Activated CD8-positive, alpha-beta memory T cell treated with anti-CD3 and anti-CD28 coated beads, Interleukin-2, amount 50 U/mL, for 1 hour (primary cell): ENCODE measurements around the gene RAB40A.
A peak's percentile ranks its signal among the peaks of the same experiment; 100 is the strongest.
"Not testable (repeated sequence)": the region's sequence is repeated elsewhere in the genome, so short reads cannot be mapped to it uniquely, and the experiment has no call there.

ENCODE experiments used
- DNase-seq: peaks from one replicate; pipeline ENCODE4 v3.0.0-alpha.2; 2020; ENCODE audit errors: extremely low read depth

RAB40A gene

DNA sequence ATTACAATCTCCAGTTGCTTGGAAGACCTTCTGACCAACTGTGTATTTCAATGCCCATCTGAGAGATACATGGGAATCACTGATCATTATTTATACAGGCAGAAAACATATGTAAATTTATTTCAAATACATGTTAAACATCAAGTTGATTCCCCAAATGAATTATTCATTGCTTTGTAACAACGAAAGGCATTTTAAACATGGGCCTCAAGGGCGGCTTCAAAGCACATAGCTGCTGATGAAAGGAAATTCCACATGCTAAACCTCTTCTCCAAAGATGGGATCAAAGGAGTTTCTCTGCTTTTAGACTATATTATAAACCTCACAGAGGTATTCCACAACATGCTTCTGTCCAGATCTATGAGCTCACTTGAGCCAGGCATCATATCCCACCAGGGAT is 4.3 kb upstream of the RAB40A start:
- DNase-seq, result no peak

DNA sequence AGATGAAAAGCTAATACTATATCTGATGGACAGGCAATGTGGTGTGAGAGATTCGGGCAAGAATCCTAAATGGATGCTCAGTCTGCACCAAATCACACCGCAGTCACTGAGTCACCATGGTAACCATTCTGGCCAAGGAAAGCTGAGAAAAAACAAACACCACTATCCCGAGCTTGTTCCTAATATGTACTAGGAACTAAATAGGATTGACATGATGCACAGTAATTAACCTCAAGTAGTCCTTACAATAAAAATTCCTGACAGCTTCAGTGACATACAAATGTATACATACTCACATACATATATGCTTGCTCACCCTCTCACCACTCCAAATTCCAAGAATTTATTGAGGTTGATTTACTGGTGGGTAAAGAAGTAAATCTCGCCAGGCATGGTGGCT is 1.1 kb upstream of the RAB40A start:
- no peak for DNase-seq

DNA sequence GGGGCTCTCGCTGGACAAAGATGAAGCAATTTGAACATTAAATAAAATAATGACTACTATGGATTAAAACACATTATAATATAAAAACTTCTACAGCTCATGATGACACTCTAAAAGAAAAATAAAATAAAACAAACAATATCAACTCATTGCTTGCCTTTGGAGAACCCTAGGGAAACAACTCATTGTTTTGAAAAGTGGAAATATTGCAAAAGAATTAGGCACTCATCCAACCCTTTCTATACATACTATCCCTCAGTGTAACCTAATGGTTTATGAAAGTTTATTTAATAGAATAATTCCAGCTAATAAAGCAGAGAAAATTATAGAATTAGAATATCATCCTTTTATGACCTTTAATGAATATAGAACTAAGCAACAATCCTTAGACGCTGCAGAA is 718 bp downstream of the RAB40A start:
- no peak for DNase-seq

DNA sequence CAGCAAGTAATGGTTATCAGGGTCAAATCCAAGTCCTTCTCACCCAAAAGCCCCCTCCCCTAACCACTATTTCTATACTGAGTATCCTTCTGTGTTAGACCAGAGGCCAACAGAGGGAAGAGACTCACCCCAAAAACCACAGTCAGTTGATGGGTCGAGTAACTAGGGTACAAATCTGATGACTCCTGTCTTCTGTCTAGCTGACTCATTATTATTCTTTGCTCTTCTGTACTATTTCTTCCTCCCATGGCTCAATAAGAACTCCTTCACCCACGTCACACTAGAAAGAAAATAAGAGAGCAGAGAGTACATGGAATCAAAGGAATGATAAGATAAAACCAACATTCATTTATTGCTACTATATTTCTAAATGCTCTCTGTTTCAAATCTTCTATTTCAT is 2.0 kb downstream of the RAB40A start:
- no peak for DNase-seq

DNA sequence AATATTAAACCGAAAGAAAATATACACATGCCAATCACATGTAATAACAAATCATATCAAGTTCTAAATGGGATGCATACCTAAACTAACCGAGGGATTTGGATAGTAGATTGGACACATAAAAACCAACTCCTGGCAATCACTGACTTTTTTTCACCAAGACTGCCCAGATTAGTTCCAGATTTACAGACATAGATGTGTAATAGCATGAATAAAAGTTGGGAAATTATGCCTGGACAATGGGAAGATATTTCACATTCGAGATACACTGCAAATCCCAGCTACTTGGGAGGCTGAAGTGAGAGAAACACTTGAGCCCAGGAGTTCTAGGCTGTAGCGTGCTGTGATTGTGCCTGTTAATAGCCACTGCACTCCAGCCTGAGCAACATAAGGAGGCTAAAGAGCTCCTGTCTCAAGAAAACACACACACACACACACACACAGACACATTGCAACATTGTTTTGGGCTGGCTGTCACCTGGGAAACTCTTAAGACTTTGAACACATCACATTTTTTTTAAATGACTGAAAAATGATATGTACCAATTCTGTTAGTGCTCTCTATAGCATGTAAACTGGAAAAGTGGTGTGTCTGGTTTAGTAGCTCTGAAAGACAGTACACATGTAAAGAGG is 5.7 kb downstream of the RAB40A start:
- DNase-seq, result no peak

DNA sequence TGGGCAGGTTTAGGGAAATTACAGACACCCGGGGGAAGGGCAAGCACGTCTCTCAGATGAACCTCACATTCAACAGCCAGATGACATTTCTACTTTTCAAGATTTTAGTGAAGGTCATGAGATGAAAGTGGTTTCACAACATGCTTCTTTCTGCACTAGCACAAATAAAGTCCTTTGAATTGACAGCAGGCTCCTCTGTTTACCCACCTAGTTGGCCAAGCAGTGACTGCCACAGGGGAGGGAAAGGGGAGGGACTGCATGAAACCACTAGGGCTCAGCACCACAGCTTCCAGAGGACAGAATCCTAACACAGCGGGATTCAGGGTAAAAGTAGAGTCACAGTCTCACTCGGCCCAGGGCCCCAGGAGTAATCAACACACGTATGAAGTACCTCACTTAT is 6.2 kb downstream of the RAB40A start:
- no peak for DNase-seq

DNA sequence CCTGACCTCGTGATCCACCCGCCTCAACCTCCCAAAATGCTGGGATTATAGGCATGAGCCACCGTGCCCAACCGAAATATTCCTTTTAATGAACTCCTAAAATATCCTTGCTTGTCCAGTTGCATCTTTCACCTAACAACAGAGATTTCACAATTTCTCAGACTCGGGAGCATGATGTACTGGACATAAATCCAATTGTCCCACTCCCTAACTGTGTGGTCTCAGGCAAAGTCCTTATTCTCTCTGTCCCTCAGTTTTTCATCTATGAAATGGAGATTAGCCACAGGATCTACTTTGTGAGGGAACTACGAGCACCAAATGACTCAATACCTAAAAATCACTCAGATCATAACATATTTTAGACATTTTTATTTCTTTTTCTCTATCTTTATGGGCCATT is 9.3 kb downstream of the RAB40A start:
- DNase-seq, result no peak

DNA sequence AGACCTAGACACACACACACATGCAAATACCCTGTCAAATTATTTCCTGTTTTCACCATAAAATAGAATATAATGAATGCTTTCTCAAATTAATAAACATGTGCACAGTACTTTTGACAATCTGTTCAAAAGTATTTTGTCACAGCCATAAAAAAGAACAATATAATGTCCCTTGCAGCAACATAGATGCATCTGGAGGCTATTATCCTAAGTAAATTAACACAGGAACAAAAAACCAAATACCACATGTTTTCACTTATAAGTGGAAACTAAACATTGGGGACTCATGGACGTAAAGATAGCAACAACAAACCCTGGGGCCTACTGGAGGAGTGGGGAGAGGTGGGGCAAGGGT is 15.5 kb downstream of the RAB40A start:
- no peak for DNase-seq

DNA sequence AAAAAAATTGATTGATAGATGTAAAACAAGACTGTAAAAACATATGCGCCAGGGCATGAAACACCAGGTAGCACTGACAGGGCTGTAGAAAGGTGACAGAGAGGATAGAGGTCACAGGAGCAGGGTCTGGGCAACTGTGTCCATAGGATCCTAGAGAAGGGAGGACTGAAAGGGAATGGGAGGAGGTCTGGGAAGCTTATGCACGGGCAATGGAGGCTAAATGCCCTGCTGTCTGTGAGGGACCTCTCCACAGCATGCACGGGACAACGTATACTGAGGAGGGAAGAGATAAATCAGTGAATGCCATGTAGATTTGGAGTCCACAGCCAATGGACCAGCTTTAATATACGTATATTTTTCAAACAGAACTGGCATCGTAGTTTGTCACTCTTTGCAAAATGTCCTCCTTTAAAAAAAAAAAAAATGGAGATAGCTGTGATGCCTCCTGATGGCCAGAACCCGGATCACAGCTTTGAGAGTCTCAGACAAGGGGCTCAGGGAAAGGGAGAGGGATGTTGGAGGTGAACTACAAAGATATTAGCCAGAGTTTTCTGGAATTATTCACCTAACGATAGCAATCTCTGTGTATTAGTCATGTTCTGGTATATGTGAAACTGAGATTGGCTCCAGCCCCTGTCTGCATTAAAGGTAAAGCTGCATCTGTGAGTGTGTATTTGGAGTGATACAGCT is 16.0 kb downstream of the RAB40A start:
- DNase-seq, result no peak

DNA sequence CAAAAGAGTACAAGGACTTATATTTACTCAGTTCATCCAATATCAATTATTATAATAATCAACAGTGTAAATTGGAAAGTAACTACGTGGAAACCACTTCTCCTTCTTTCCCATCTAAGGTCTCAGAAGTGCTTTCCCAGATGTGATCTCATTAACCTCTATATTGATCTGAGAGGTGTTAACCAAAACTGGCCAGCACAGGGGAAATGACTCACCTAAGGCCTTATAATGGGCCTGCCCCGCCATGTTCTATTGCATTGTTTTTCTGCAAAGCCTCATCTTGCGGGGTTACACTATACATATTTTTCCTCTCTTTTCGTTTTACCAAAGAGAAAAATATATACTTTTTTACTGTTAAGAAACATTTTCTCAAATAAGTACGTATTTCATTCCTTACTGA is 20.5 kb downstream of the RAB40A start:
- no peak for DNase-seq

DNA sequence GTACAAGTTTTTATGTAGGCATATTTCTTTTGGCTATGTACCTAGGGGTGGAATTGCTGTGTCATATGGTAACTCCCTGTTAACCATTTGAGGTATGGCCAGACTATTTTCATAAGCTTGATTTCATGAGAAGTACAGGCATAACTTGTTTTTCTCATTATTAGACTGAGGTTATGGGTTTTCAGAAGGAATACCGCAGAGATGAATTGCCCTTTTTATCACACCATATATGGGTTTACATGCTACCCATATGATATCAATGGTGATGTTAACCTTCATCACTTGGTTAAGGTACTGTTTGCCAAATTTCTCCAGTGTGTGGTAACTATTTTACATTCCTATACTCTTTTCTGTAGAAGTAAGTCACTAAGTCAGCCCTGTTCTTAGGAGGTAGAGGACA is 23.5 kb downstream of the RAB40A start:
- DNase-seq, result no peak

DNA sequence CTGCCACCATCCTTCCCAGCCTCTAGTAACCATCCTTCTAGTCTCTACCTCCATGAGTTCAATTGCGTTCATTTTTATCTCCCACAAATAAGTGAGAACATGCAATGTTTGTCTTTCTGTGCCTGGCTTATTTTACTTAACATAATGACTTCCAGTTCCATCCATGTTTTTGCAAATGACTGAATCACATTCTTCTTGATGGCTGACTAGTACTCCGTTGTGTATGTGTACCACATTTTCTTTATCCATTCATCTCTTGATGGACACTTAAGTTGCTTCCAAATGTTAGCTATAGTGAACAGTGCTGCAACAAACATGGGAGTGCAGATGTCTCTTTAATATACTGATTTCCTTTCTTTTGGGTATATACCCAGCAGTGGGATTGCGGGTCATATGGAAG is 25.7 kb downstream of the RAB40A start:
- DNase-seq, result not testable (repeated sequence)

DNA sequence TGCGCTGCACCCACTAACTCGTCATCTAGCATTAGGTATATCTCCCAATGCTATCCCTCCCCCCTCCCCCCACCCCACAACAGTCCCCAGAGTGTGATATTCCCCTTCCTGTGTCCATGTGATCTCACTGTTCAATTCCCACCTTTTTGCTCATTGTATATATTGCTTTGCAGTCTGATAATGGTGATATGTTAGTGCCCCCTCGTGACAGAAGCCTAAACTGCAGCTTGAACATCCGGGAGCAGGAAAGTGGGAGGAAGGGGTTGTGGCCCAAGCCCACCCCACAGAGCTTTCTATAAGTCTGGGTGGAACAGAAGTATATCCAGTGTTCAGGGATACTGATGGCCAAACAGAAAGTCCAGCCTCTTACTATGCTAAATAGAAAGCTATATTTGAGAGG is 29.6 kb downstream of the RAB40A start:
- DNase-seq, result not testable (repeated sequence)

DNA sequence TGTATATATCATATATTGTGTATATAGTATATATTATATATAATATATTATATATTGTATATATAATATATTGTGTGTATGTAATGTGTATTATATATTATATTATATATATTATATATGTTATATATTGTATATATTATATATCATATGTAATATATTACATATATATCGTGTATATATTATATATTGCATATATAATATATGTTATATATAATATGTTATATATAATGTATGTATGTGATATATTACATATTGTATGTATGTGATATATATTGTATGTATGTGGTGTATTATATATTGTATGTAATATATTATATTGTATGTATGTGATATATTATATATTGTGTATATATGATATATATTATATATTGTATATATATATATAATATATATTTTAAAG is 30.5 kb downstream of the RAB40A start:
- no peak for DNase-seq

DNA sequence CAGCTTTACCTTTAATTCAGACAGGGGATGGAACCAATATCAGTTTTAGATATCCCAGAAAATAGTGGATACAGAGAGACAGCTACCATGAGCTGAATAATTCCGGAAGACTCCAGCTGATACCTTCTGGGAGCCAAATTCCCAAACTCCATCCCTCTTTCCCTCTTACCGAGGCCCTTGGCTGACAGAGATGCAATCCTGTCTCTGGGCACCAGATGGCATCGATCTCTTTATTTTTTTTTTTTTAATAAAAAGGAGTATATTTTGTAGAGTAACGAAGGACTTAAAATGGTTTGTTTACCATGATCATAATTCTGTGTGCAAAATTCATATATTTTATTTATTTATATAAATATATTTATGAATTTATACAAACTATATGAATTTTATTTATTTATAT is 31.0 kb downstream of the RAB40A start:
- DNase-seq, result no peak

DNA sequence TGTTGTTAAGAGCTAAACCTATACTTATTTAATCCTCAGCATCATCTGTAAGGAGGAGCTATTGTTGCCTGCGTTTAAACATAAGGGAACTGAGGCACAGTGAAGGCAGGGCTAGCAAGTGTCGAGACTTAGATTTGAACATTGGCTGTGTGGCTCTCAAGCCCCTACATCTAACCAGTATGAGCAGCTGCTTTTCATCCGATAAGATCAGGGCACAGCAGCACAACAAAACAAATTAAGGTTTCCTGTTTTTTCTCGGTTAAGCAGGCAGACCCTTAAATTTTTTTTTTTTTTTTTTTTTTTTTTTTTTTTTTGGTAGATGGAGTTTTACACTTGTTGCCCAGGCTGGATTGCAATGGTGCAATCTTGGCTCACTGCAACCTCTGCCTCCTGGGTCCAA is 35.6 kb downstream of the RAB40A start:
- DNase-seq, result no peak

DNA sequence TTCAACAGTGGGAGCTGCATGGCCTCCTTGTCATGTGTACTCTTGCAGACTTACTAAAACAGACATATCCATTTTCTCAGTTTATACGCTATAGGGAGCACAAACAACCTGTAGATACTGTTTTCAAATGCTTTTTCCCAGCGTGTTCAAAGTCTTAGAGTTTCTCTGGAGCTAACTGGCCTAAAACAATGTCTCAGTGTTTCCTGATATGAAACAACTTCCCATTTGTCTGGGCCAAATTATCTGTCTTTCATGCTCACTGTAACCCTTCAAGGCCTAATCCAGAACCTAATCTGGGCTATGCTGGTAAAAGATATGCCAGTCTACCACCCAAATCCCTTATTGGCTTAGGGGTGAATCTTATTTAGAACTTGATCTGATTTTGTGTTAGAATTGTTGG is 38.8 kb downstream of the RAB40A start:
- no peak for DNase-seq

DNA sequence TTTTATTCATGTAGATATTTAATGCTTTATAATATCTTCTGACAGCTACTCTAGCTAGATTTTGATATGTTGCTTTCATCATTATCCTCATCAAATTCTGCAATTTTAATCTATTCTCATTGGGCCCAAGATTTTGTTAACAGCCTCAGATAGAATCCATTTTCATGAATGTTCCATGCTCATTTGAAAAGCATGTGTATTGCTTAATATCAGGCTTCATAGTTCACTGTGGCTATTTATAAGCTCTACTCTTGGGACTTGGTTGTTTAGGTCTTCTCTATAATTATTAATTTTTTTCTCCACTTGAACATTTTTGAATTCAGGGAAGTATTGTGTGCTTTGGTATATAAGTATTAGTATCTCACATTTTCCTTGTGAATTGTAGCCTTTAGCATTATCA is 41.8 kb downstream of the RAB40A start:
- DNase-seq, result no peak

DNA sequence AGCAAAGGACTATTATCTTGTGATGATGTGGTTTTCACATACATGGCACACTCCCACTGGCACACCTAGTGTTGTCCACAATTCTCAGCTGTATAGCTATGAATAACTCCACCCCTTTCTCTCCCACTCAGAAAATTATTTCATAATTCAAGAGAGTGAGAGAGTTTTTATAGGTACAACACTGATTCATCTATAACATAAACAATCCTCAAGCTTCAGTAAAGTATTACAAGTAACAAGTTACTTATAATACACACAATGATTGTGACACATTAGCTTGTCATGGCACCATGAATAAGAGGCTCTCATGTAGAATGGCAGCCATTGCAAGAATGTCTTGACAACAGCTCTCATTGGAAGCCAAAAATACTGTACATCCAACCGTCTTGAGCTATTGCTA is 43.9 kb downstream of the RAB40A start:
- no peak for DNase-seq

DNA sequence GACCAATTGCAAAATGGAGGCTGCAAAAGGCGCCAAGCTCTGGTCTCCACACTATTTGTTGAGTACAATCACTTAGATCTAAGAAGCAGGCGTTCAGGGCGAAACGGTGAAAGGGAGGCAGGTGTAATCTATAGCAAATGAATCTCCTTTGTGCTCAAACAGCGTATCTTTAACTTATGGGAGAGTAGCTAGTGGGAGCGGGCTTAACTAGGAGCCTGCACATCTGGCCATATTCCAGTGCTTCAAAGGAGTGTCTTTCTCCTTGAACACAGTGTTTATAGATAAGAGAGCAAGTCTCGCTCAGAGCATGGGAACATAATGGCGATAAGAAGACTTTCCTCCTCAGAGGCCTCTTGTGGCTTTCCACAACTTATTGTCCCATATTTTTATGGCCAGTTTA is 49.3 kb downstream of the RAB40A start:
- DNase-seq, result not testable (repeated sequence)

DNA sequence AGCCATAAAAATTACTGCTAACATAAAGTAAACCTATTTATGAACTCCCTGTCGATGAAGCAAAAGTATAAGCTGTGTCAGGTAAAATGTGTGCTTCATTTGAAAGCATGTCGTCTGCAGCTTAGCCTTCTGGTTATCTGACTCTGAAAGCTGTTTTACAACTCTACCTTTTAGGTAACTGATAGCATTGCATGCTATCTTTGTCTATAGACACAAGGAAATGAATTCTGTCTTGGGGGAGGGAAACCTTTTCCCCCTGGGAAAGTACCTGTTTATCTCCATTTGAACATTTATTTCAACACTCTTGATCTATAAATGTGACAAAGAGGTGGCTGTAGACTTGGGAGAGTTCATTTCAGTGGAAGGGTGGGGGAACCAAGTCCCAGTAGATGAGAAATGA is 51.4 kb downstream of the RAB40A start:
- no peak for DNase-seq

DNA sequence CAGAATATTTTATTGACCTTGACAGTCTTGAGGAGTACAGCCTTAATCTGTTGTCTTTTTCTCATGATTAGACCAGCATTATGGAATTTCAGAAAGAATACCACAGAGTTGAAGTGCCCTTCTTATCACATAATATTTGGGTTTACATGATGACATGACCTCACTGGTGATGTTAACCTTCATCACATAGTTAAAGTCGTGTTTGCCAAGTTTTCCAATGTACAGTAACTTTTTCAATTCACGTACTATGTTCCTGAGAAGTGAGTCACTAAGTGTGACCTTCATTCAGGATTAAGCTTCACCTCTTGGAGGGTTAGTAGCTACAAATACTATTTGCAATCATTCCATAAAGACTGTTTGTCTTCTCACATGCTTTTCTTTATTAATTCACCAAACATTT is 52.1 kb downstream of the RAB40A start:
- no peak for DNase-seq

DNA sequence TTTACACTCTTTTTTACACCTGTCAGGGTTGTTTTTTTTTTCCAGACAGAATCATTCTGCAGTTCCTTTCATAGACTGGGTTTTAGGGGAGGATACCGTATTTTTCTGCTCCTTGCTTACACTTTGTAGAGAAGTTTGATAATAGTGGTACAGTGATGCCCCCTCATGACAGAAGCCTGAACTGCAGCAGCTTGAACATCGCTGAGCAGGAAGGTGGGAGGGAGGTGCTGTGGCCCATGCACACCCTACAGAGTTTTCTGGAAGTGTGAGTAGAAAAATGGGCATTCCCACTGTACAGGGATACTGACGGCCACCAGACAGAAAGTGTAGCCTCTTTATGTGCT is 54.5 kb downstream of the RAB40A start:
- DNase-seq, result peak; percentile 7

DNA sequence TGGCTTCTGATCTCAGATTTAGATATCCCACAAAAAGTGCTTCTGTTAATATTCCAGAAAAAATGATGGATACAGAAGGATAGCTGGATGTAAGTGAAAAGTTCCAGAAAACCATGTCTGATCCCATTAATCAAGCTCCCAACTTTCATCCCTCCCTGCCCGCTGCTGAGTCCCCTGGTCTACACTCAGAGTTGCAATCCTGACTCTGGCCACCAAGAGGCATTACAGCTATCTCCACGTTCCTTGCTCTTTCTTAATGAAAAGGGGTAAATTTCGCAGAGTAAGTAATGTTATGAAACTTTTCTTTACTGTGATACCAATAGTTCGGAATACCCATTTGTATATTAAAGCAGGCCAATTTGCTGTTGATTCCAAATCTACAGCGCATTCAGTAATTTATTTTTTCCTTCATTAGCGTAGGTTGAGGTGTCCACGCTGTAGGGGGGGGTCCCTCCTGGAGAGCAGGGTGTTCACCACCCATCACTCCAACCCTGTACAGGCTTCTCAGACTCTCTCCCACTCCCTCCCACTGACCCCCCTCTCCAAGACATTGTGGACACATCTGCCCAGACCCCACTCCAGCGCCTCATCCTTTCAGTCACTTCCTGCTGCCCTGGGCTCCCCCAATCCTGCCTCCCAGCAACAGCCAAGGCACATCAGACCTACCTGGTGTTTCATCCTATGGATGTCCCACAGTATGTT is 55.1 kb downstream of the RAB40A start:
- DNase-seq, result no peak
